A549 (cell line): Measurements from ENCODE around the gene SSBP3.

Experiments used
- CBX2 ChIP-seq: fragments of 200-600 bp; sonication (generic); IDR thresholded peaks from 2 replicates; pipeline ENCODE4 v1.6.1; 2016; ENCODE audit warnings: low read depth, mild to moderate bottlenecking, borderline replicate concordance
- FOSL2 ChIP-seq, 2 experiments: fragments of 450-650 bp in 1 of 2; fragments of >200 bp in 1 of 2; sonication (Bioruptor Twin) in 1 of 2; formaldehyde crosslinking; IDR thresholded peaks; 2 replicates each; pipeline versions ENCODE4 v1.5.0 to v1.6.1; 2016 to 2020; ENCODE audit warnings: mild to moderate bottlenecking in 1 of 2, moderate library complexity in 1 of 2
- POLR2A ChIP-seq: IDR thresholded peaks from 2 replicates; pipeline ENCODE4 v1.6.1; 2012; ENCODE audit warnings: mild to moderate bottlenecking, low read length
- RAD21 ChIP-seq, 2 experiments: fragments of >200 bp in 1 of 2; sonication (Bioruptor Twin) in 1 of 2; formaldehyde crosslinking in 1 of 2; IDR thresholded peaks in 1 of 2; conservative IDR thresholded peaks in 1 of 2; 2 replicates in 1 of 2; 3 replicates in 1 of 2; pipeline ENCODE4 v1.6.1; 2012 to 2018; ENCODE audit warnings: inconsistent platforms in 1 of 2
- RARB ChIP-seq: fragments of 250-450 bp; sonication (Bioruptor Pico); IDR thresholded peaks from 2 replicates; pipeline ENCODE4 v1.8.0; 2021; ENCODE audit warnings: mild to moderate bottlenecking, moderate library complexity
- TF ChIP-seq, protein P1 (sequence below): fragments of >200 bp; sonication (Bioruptor Twin); formaldehyde crosslinking; IDR thresholded peaks from 3 replicates; pipeline ENCODE4 v1.5.1; 2016
- TF ChIP-seq, protein P2 (sequence below): fragments of >200 bp; sonication (Bioruptor Twin); formaldehyde crosslinking; IDR thresholded peaks from 3 replicates; pipeline ENCODE4 v1.6.1; 2016
- TF ChIP-seq, protein P3 (sequence below): IDR thresholded peaks from 2 replicates; pipeline ENCODE4 v1.6.1; 2012
- TF ChIP-seq, protein P4 (sequence below): fragments of 450-650 bp; IDR thresholded peaks from 2 replicates; pipeline ENCODE4 v1.6.1; 2014; ENCODE audit warnings: antibody characterized with exemption

DNA sequence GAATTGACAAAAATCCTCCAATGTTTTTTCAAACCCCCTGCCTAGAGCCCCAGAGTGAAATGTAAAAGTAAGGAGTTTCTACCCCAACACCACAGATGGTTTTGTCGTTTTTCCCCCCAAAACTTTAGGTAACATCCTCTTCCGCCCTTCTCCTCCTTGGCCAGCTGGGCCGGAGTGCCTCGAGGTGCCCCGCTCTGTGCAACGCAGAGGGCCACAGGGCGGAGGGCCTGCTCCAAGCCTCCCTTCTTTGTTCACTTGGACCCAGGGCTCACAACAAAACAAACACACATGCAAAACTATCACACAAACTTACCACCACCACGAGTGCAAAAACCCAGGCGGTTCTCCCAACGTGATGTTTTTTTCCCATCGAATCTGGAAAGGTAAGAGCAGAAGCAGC lies 1.9 kb downstream of the SSBP3 start:
- TF ChIP-seq RARB (CRISPR knock-in tag) (no peak), RAD21 (conservative IDR thresholded peaks at IDR 0.05 in 1 of 2, IDR thresholded peaks at IDR 0.05 in 1 of 2) (no peak), POLR2A (no peak), FOSL2 (IDR thresholded peaks at IDR 0.05) (no peak), FOSL2 (CRISPR knock-in tag; IDR thresholded peaks at IDR 0.05) (no peak), CBX2 (no peak)
- TF ChIP-seq, protein P1, sequence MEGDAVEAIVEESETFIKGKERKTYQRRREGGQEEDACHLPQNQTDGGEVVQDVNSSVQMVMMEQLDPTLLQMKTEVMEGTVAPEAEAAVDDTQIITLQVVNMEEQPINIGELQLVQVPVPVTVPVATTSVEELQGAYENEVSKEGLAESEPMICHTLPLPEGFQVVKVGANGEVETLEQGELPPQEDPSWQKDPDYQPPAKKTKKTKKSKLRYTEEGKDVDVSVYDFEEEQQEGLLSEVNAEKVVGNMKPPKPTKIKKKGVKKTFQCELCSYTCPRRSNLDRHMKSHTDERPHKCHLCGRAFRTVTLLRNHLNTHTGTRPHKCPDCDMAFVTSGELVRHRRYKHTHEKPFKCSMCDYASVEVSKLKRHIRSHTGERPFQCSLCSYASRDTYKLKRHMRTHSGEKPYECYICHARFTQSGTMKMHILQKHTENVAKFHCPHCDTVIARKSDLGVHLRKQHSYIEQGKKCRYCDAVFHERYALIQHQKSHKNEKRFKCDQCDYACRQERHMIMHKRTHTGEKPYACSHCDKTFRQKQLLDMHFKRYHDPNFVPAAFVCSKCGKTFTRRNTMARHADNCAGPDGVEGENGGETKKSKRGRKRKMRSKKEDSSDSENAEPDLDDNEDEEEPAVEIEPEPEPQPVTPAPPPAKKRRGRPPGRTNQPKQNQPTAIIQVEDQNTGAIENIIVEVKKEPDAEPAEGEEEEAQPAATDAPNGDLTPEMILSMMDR, result no peak
- TF ChIP-seq, protein P2, sequence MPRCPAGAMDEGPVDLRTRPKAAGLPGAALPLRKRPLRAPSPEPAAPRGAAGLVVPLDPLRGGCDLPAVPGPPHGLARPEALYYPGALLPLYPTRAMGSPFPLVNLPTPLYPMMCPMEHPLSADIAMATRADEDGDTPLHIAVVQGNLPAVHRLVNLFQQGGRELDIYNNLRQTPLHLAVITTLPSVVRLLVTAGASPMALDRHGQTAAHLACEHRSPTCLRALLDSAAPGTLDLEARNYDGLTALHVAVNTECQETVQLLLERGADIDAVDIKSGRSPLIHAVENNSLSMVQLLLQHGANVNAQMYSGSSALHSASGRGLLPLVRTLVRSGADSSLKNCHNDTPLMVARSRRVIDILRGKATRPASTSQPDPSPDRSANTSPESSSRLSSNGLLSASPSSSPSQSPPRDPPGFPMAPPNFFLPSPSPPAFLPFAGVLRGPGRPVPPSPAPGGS, result no peak
- TF ChIP-seq, protein P3, sequence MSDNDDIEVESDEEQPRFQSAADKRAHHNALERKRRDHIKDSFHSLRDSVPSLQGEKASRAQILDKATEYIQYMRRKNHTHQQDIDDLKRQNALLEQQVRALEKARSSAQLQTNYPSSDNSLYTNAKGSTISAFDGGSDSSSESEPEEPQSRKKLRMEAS, result no peak
- TF ChIP-seq, protein P4, sequence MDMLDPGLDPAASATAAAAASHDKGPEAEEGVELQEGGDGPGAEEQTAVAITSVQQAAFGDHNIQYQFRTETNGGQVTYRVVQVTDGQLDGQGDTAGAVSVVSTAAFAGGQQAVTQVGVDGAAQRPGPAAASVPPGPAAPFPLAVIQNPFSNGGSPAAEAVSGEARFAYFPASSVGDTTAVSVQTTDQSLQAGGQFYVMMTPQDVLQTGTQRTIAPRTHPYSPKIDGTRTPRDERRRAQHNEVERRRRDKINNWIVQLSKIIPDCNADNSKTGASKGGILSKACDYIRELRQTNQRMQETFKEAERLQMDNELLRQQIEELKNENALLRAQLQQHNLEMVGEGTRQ, result no peak
